ENCODE data around the gene LRMDA. TPM values are rescaled to one million over a fixed set of nuclear protein-coding genes. Genes with fewer than 3 reads are reported as not detected.

Gene LRMDA
- total and polyA plus RNA-seq, 2 donors (not counting 3 experiments of a cell fraction or from before 2014, with no cell fraction given) = 9.7 to 18.0 TPM

DNA sequence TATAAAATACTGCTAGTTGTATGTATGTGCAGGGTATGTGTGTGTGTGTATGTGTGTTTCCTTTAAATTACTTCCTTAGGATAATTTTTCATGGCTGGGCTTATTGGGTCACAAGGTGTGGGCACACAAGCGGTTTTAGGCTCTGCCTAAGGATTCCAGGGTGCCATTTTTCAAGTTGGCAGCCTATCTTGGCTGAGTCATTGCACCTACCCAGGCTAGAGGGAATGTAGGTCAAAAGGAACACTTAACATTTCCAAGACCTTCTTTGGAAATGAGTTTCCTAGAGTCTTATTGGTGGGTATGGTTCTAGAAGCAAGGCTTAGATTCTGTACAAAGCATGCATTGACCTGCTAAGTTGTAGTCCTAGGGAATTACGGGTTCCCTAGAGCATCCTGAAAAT, 642.1 kb downstream of the LRMDA start:
- no peak overlapping the region for H3K4me2 ChIP-seq (ENCODE audit: insufficient read depth, low read length)
- POLR2A ChIA-PET = no interaction called here
- no peak overlapping the region for H2AFZ ChIP-seq (ENCODE audit: low read depth, low read length)
- no peak overlapping the region for H3K9ac ChIP-seq (replicated peaks; ENCODE audit: extremely low read depth, insufficient read depth, low read length)
- H3K4me3 ChIP-seq (replicated peaks in 1 of 3; ENCODE audit: insufficient read depth in 1 of 3, low read depth in 1 of 3, low read length in 3 of 3) = no peak overlapping the region
- no TSS peak for BruUV-seq (replicated peaks)
- no peaks in the 10 kb centered on the region for H3K9me3 ChIP-seq (replicated peaks; ENCODE audit: control insufficient read depth, insufficient read depth, low read length)
- no peaks in the 10 kb centered on the region for H3K9me1 ChIP-seq (replicated peaks; ENCODE audit: control insufficient read depth, extremely low read depth, insufficient read depth, low read length)
- no peaks in the 10 kb centered on the region for H3K27me3 ChIP-seq (ENCODE audit: control insufficient read depth in 2 of 2, insufficient read depth in 2 of 2, low read length in 2 of 2)
- no peaks in the 10 kb centered on the region for H4K20me1 ChIP-seq (replicated peaks; ENCODE audit: control insufficient read depth, extremely low read depth, insufficient read depth, low read length)
- intact Hi-C loops (cut with micrococcal nuclease) = no loop called here
- CTCF ChIA-PET = no interaction called here
- no peak for FAIRE-seq
- TF ChIP-seq, protein P1, sequence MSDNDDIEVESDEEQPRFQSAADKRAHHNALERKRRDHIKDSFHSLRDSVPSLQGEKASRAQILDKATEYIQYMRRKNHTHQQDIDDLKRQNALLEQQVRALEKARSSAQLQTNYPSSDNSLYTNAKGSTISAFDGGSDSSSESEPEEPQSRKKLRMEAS (IDR thresholded peaks at IDR 0.05; ENCODE audit: insufficient read depth, insufficient read length) = no peak
- TF ChIP-seq POLR2AphosphoS5 (IDR thresholded peaks at IDR 0.05; ENCODE audit: insufficient read depth, low read depth, low read length) (no peak), MYC (IDR thresholded peaks at IDR 0.05; ENCODE audit: low read depth, low read length) (no peak), EZH2 (IDR thresholded peaks at IDR 0.05; ENCODE audit: borderline replicate concordance, low read depth, low read length, severe bottlenecking) (no peak), FOS (IDR thresholded peaks at IDR 0.05; ENCODE audit: borderline replicate concordance, insufficient read depth, low read length) (no peak)
- dilution Hi-C loops (cut with MboI; ENCODE audit: extremely low pct_ligation_motif_present, low sequenced_read_pairs) = no loop called here
- no peaks in the 10 kb centered on the region for H3K4me1 ChIP-seq (ENCODE audit: control insufficient read depth, extremely low read depth, insufficient read depth, low read length)
- H3K36me3 ChIP-seq (ENCODE audit: control insufficient read depth in 2 of 2, extremely low read depth in 1 of 2, insufficient read depth in 2 of 2, low read length in 2 of 2) = no peaks in the 10 kb centered on the region
- H3K27ac ChIP-seq (ENCODE audit: insufficient read depth, low read depth, low read length) = no peak overlapping the region
- H3K79me2 ChIP-seq (ENCODE audit: control insufficient read depth, insufficient read depth, low read length) = no peaks in the 10 kb centered on the region
- DNase-seq (ENCODE audit: low read depth, low spot score) = no peak

DNA sequence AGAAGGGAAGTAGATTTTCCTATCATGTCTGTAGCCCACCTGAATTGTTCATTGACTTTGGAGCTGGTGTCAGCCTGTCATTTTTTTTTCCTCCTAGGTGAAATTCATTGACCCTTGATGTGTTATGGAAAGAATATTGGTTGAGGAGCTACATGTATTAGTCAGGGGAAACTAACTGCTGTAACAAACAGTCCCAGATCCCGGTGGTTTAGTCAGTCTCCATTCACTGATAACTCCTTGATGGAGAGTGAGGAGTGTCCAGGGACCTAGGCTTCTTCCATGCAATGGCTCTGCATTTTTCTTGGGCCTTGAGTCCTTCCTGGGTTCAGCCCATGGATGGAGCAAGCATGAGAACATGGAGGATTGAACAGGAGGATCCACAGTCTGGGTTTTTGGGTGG, 643.2 kb downstream of the LRMDA start:
- H3K27me3 ChIP-seq (ENCODE audit: control insufficient read depth in 2 of 2, insufficient read depth in 2 of 2, low read length in 2 of 2) = no peaks in the 10 kb centered on the region
- no peak for DNase-seq (ENCODE audit: low read depth, low spot score)
- no TSS peak for BruUV-seq (replicated peaks)
- no peaks in the 10 kb centered on the region for H3K79me2 ChIP-seq (ENCODE audit: control insufficient read depth, insufficient read depth, low read length)
- TF ChIP-seq FOS (IDR thresholded peaks at IDR 0.05; ENCODE audit: borderline replicate concordance, insufficient read depth, low read length) (no peak), POLR2AphosphoS5 (IDR thresholded peaks at IDR 0.05; ENCODE audit: insufficient read depth, low read depth, low read length) (no peak), EZH2 (IDR thresholded peaks at IDR 0.05; ENCODE audit: borderline replicate concordance, low read depth, low read length, severe bottlenecking) (no peak), GATA2 (IDR thresholded peaks at IDR 0.05; ENCODE audit: insufficient read depth, insufficient read length, low read depth, low read length) (no peak), POLR2A (IDR thresholded peaks at IDR 0.05; ENCODE audit: low read depth, low read length) (no peak), JUN (IDR thresholded peaks at IDR 0.05; ENCODE audit: borderline replicate concordance, insufficient read depth, insufficient read length, low read depth) (no peak), MYC (IDR thresholded peaks at IDR 0.05; ENCODE audit: low read depth, low read length) (no peak)
- TF ChIP-seq, protein P1 (IDR thresholded peaks at IDR 0.05; ENCODE audit: insufficient read depth, insufficient read length) = no peak
- TF ChIP-seq, protein P2, sequence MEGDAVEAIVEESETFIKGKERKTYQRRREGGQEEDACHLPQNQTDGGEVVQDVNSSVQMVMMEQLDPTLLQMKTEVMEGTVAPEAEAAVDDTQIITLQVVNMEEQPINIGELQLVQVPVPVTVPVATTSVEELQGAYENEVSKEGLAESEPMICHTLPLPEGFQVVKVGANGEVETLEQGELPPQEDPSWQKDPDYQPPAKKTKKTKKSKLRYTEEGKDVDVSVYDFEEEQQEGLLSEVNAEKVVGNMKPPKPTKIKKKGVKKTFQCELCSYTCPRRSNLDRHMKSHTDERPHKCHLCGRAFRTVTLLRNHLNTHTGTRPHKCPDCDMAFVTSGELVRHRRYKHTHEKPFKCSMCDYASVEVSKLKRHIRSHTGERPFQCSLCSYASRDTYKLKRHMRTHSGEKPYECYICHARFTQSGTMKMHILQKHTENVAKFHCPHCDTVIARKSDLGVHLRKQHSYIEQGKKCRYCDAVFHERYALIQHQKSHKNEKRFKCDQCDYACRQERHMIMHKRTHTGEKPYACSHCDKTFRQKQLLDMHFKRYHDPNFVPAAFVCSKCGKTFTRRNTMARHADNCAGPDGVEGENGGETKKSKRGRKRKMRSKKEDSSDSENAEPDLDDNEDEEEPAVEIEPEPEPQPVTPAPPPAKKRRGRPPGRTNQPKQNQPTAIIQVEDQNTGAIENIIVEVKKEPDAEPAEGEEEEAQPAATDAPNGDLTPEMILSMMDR (IDR thresholded peaks at IDR 0.05; ENCODE audit: extremely low read depth in 1 of 2, insufficient read depth in 1 of 2, low read depth in 1 of 2, low read length in 2 of 2) = no peak
- H3K4me3 ChIP-seq (replicated peaks in 1 of 3; ENCODE audit: insufficient read depth in 1 of 3, low read depth in 1 of 3, low read length in 3 of 3) = no peak overlapping the region
- H4K20me1 ChIP-seq (replicated peaks; ENCODE audit: control insufficient read depth, extremely low read depth, insufficient read depth, low read length) = no peaks in the 10 kb centered on the region
- no peak overlapping the region for H2AFZ ChIP-seq (ENCODE audit: low read depth, low read length)
- no peaks in the 10 kb centered on the region for H3K9me1 ChIP-seq (replicated peaks; ENCODE audit: control insufficient read depth, extremely low read depth, insufficient read depth, low read length)
- no peaks in the 10 kb centered on the region for H3K9me3 ChIP-seq (replicated peaks; ENCODE audit: control insufficient read depth, insufficient read depth, low read length)
- H3K4me2 ChIP-seq (ENCODE audit: insufficient read depth, low read length) = no peak overlapping the region
- no peak for FAIRE-seq
- dilution Hi-C loops (cut with MboI; ENCODE audit: extremely low pct_ligation_motif_present, low sequenced_read_pairs) (no loop called here), intact Hi-C loops (cut with micrococcal nuclease) (no loop called here)
- POLR2A ChIA-PET = no interaction called here
- CTCF ChIA-PET = no interaction called here
- no peak overlapping the region for H3K9ac ChIP-seq (replicated peaks; ENCODE audit: extremely low read depth, insufficient read depth, low read length)
- H3K27ac ChIP-seq (ENCODE audit: insufficient read depth, low read depth, low read length) = no peak overlapping the region
- H3K36me3 ChIP-seq (ENCODE audit: control insufficient read depth in 2 of 2, extremely low read depth in 1 of 2, insufficient read depth in 2 of 2, low read length in 2 of 2) = no peaks in the 10 kb centered on the region
- H3K4me1 ChIP-seq (ENCODE audit: control insufficient read depth, extremely low read depth, insufficient read depth, low read length) = no peaks in the 10 kb centered on the region
